ENCODE data around the gene RFTN2.
A peak's percentile ranks its signal among the peaks of the same experiment; 100 is the strongest.
"Not testable (repeated sequence)": the region's sequence is repeated elsewhere in the genome, so short reads cannot be mapped to it uniquely, and the experiment has no call there.

The RFTN2 gene

GRCh38 chr2:197705121-197705911 lies 29.9 kb upstream of the RFTN2 start, which contains the start of gene MARS2:
MARS2 (plus strand) TSS chr2:197705369; CDS start chr2:197705406, 37 bp downstream.
- no peaks in the 10 kb centered on the region for H3K9me3 ChIP-seq (ENCODE audit: control insufficient read depth, insufficient read depth, low read length)
- no peaks in the 10 kb centered on the region for H3K36me3 ChIP-seq (ENCODE audit: control insufficient read depth, insufficient read depth, low read length)
- peak within 1 kb of the TSS; percentile 76 for H3K9ac ChIP-seq (ENCODE audit: low read depth, low read length)
- peak within 1 kb of the TSS; percentile 90 for H3K4me3 ChIP-seq (ENCODE audit: low read depth, low read length)
- H3K27me3 ChIP-seq (ENCODE audit: control insufficient read depth, insufficient read depth, low read length): no peaks in the 10 kb centered on the region
- H3K4me1 ChIP-seq (ENCODE audit: control insufficient read depth, insufficient read depth, low read length): peaks cover 15% of the 10 kb centered on the region

DNA sequence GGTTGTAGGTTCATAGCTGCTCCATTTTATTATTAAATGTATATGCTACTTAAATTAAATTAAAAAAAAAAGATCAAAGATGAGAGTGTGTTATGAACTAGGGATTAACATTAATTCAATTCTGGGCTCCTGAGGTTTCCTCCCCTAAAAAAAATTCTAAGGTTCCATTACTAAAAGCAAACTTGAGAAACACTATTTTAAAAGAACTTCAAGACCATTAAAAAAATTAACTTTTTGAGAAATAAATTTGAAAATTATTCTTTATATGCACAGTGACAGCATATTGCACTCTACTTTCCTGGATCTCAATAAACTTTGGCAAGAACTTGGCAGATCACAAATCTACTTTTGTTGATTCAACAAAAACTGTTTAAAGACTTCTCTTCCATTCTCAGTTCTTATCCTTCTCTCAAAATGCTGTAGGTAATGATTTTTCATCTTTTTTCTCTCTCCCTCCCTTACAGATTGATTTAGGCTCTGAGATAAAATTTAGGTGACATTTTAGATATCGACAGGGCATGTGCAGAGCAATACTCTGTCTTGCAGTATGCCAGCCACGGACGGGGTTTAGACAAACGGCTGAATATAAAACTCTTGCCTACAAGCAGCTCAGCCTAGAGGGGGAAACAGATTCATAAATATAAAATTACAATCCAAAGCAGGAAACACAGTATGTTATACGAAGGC lies 29.2 kb upstream of the RFTN2 start:
- Histone ChIP-seq H3K27me3 (ENCODE audit: control insufficient read depth, insufficient read depth, low read length) (no peaks in the 10 kb centered on the region), H3K4me1 (ENCODE audit: control insufficient read depth, insufficient read depth, low read length) (peaks cover 9% of the 10 kb centered on the region), H3K4me3 (ENCODE audit: low read depth, low read length) (peak overlapping the region; percentile 63), H3K9me3 (ENCODE audit: control insufficient read depth, insufficient read depth, low read length) (no peaks in the 10 kb centered on the region), H3K9ac (ENCODE audit: low read depth, low read length) (peak overlapping the region; percentile 76), H3K36me3 (ENCODE audit: control insufficient read depth, insufficient read depth, low read length) (no peaks in the 10 kb centered on the region)

DNA sequence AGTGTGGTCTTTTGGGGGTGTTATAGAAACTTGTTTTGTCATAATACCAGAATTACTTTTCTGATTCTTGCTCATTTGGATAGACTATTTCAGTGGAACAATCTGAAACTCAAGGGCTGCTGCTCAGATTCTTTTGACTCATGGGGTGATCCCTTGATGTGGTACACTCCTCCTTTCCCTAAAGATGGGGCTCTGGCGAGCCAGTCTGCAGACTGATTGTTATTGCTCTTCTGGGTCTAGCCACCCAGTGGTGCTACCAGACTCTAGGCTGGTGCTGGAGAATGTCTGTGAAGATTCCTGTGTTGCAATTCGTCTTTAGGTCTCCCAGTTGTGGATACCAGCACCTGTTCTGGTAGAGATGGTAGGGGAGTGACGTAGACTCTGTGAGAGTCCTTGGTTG lies 25.6 kb upstream of the RFTN2 start:
- Histone ChIP-seq H3K9ac (ENCODE audit: low read depth, low read length) (no peak overlapping the region), H3K27me3 (ENCODE audit: control insufficient read depth, insufficient read depth, low read length) (no peaks in the 10 kb centered on the region), H3K9me3 (ENCODE audit: control insufficient read depth, insufficient read depth, low read length) (no peaks in the 10 kb centered on the region), H3K4me1 (ENCODE audit: control insufficient read depth, insufficient read depth, low read length) (no peaks in the 10 kb centered on the region), H3K36me3 (ENCODE audit: control insufficient read depth, insufficient read depth, low read length) (no peaks in the 10 kb centered on the region), H3K4me3 (ENCODE audit: low read depth, low read length) (no peak overlapping the region)

GRCh38 chr2:197699724-197700123 lies 24.3 kb upstream of the RFTN2 start:
- H3K4me1 ChIP-seq (ENCODE audit: control insufficient read depth, insufficient read depth, low read length); H3K9me3 ChIP-seq (ENCODE audit: control insufficient read depth, insufficient read depth, low read length); H3K36me3 ChIP-seq (ENCODE audit: control insufficient read depth, insufficient read depth, low read length); H3K27me3 ChIP-seq (ENCODE audit: control insufficient read depth, insufficient read depth, low read length); H3K4me3 ChIP-seq (ENCODE audit: low read depth, low read length); H3K9ac ChIP-seq (ENCODE audit: low read depth, low read length): not testable (repeated sequence)

GRCh38 chr2:197696571-197696970 lies 21.2 kb upstream of the RFTN2 start:
- H3K27me3 ChIP-seq (ENCODE audit: control insufficient read depth, insufficient read depth, low read length); H3K9me3 ChIP-seq (ENCODE audit: control insufficient read depth, insufficient read depth, low read length); H3K4me1 ChIP-seq (ENCODE audit: control insufficient read depth, insufficient read depth, low read length); H3K4me3 ChIP-seq (ENCODE audit: low read depth, low read length); H3K9ac ChIP-seq (ENCODE audit: low read depth, low read length); H3K36me3 ChIP-seq (ENCODE audit: control insufficient read depth, insufficient read depth, low read length): not testable (repeated sequence)

DNA sequence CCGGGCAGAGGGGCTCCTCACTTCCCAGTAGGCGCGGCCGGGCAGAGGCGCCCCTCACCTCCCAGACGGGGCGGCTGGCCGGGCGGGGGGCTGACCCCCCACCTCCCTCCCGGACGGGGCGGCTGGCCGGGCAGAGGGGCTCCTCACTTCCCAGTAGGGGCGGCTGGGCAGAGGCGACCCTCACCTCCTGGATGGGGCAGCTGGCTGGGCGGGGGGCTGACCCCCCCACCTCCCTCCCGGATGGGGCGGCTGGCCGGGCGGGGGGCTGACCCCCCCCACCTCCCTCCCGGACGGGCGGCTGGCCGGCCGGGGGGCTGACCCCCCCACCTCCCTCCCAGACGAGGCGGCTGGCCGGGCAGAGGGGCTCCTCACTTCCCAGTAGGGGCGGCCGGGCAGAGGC lies 20.6 kb upstream of the RFTN2 start:
- not testable (repeated sequence) for H3K36me3 ChIP-seq (ENCODE audit: control insufficient read depth, insufficient read depth, low read length); H3K9me3 ChIP-seq (ENCODE audit: control insufficient read depth, insufficient read depth, low read length); H3K4me3 ChIP-seq (ENCODE audit: low read depth, low read length); H3K4me1 ChIP-seq (ENCODE audit: control insufficient read depth, insufficient read depth, low read length); H3K27me3 ChIP-seq (ENCODE audit: control insufficient read depth, insufficient read depth, low read length); H3K9ac ChIP-seq (ENCODE audit: low read depth, low read length)

DNA sequence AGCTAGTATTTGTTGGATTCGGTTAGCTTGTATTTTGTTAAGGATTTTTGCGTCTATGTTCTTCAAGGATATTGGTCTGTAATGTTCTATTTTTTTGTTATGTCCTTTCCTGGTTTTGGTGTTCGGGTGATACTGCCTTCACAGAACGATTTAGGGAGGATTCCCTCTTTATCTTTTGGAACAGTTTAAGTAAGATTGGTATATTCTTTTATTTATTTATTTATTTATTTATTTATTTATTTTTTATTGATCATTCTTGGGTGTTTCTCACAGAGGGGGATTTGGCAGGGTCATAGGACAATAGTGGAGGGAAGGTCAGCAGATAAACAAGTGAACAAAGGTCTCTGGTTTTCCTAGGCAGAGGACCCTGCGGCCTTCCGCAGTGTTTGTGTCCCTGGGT lies 19.8 kb upstream of the RFTN2 start:
- not testable (repeated sequence) for H3K4me1 ChIP-seq (ENCODE audit: control insufficient read depth, insufficient read depth, low read length); H3K36me3 ChIP-seq (ENCODE audit: control insufficient read depth, insufficient read depth, low read length); H3K9ac ChIP-seq (ENCODE audit: low read depth, low read length); H3K27me3 ChIP-seq (ENCODE audit: control insufficient read depth, insufficient read depth, low read length); H3K4me3 ChIP-seq (ENCODE audit: low read depth, low read length); H3K9me3 ChIP-seq (ENCODE audit: control insufficient read depth, insufficient read depth, low read length)

GRCh38 chr2:197677483-197677882 lies 2.1 kb upstream of the RFTN2 start:
- Histone ChIP-seq H3K4me1 (ENCODE audit: control insufficient read depth, insufficient read depth, low read length) (peaks cover 13% of the 10 kb centered on the region), H3K27me3 (ENCODE audit: control insufficient read depth, insufficient read depth, low read length) (no peaks in the 10 kb centered on the region), H3K4me3 (ENCODE audit: low read depth, low read length) (no peak overlapping the region), H3K9me3 (ENCODE audit: control insufficient read depth, insufficient read depth, low read length) (no peaks in the 10 kb centered on the region), H3K9ac (ENCODE audit: low read depth, low read length) (no peak overlapping the region), H3K36me3 (ENCODE audit: control insufficient read depth, insufficient read depth, low read length) (no peaks in the 10 kb centered on the region)

GRCh38 chr2:197677056-197677455 lies 1.7 kb upstream of the RFTN2 start:
- H3K9ac ChIP-seq (ENCODE audit: low read depth, low read length): no peak overlapping the region
- no peaks in the 10 kb centered on the region for H3K27me3 ChIP-seq (ENCODE audit: control insufficient read depth, insufficient read depth, low read length)
- no peak overlapping the region for H3K4me3 ChIP-seq (ENCODE audit: low read depth, low read length)
- no peaks in the 10 kb centered on the region for H3K9me3 ChIP-seq (ENCODE audit: control insufficient read depth, insufficient read depth, low read length)
- no peaks in the 10 kb centered on the region for H3K36me3 ChIP-seq (ENCODE audit: control insufficient read depth, insufficient read depth, low read length)
- H3K4me1 ChIP-seq (ENCODE audit: control insufficient read depth, insufficient read depth, low read length): peaks cover 13% of the 10 kb centered on the region

GRCh38 chr2:197675711-197676188 lies 363 bp upstream of the RFTN2 start:
- Histone ChIP-seq H3K9me3 (ENCODE audit: control insufficient read depth, insufficient read depth, low read length) (no peaks in the 10 kb centered on the region), H3K27me3 (ENCODE audit: control insufficient read depth, insufficient read depth, low read length) (no peaks in the 10 kb centered on the region), H3K36me3 (ENCODE audit: control insufficient read depth, insufficient read depth, low read length) (no peaks in the 10 kb centered on the region), H3K4me1 (ENCODE audit: control insufficient read depth, insufficient read depth, low read length) (peaks cover 13% of the 10 kb centered on the region), H3K9ac (ENCODE audit: low read depth, low read length) (no peak overlapping the region), H3K4me3 (ENCODE audit: low read depth, low read length) (peak overlapping the region; percentile 24)

- no peaks in the 10 kb centered on the region for H3K27me3 ChIP-seq (ENCODE audit: control insufficient read depth, insufficient read depth, low read length)
- H3K9me3 ChIP-seq (ENCODE audit: control insufficient read depth, insufficient read depth, low read length): no peaks in the 10 kb centered on the region
- H3K36me3 ChIP-seq (ENCODE audit: control insufficient read depth, insufficient read depth, low read length): no peaks in the 10 kb centered on the region
- H3K4me1 ChIP-seq (ENCODE audit: control insufficient read depth, insufficient read depth, low read length): peaks cover 13% of the 10 kb centered on the region
- H3K9ac ChIP-seq (ENCODE audit: low read depth, low read length): no peak overlapping the region
- H3K4me3 ChIP-seq (ENCODE audit: low read depth, low read length): no peak overlapping the region
Observed at GRCh38 chr2:197674591-197674990, 796 bp downstream of the RFTN2 start.

DNA sequence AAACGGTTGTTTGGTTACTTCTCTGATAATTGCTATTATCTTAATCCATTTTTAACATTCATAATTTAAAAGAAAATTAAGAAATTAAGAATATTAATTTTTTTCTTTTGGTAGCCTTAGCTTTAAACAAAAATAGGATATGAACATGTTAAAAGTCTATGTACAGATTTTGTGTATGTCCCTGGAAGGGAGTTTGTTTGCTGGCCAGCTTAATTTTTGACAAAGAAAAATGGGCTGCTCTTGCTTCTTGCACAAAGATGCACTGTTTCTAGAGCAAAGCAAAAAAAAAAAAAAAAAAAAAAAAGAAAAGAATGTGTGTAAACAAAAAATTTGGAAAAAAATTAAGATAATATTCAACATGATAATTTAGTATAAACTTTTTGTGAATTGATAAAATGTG lies 1.3 kb downstream of the RFTN2 start:
- no peaks in the 10 kb centered on the region for H3K36me3 ChIP-seq (ENCODE audit: control insufficient read depth, insufficient read depth, low read length)
- H3K4me1 ChIP-seq (ENCODE audit: control insufficient read depth, insufficient read depth, low read length): peaks cover 13% of the 10 kb centered on the region
- no peak overlapping the region for H3K9ac ChIP-seq (ENCODE audit: low read depth, low read length)
- H3K27me3 ChIP-seq (ENCODE audit: control insufficient read depth, insufficient read depth, low read length): no peaks in the 10 kb centered on the region
- H3K4me3 ChIP-seq (ENCODE audit: low read depth, low read length): no peak overlapping the region
- H3K9me3 ChIP-seq (ENCODE audit: control insufficient read depth, insufficient read depth, low read length): no peaks in the 10 kb centered on the region

Data from iPS-15b (cell line).